ENCODE measurements around the gene MAPKAPK3. TPM values are rescaled to one million over a fixed set of nuclear protein-coding genes. Genes with fewer than 3 reads are reported as not detected.

Gene MAPKAPK3
- total RNA-seq, 4 donors from 2014 or later = 20.8 to 31.3 (median 27.2) TPM

- no peak for DNase-seq (ENCODE audit: extremely low spot score)
- intact Hi-C loops (cut with DNase I) = no loop called here
- Histone ChIP-seq H3K4me1 (peaks cover 17 to 47% (median 26%) of the 10 kb centered on the region in 4 donors), H3K27ac (replicated peaks in 1 of 4) (no peak overlapping the region), H3K4me3 (no peak overlapping the region), H3K9me3 (no peaks in the 10 kb centered on the region), H3K27me3 (no peaks in the 10 kb centered on the region), H3K36me3 (peaks cover 0 to 27% (median 7%) of the 10 kb centered on the region in 4 donors)
- no peak for TF ChIP-seq CTCF (IDR thresholded peaks at IDR 0.05)
- TF ChIP-seq POLR2AphosphoS5 (IDR thresholded peaks at IDR 0.05) = no peak
- no peak for TF ChIP-seq EP300 (IDR thresholded peaks at IDR 0.05)
- TF ChIP-seq POLR2A (IDR thresholded peaks at IDR 0.05; ENCODE audit: low read depth) = no peak
- 91% methylated on average over 3 of the region's 3 CpGs for WGBS
Measured at GRCh38 chr3:50586763-50587070, 30.2 kb upstream of the MAPKAPK3 start.

DNA sequence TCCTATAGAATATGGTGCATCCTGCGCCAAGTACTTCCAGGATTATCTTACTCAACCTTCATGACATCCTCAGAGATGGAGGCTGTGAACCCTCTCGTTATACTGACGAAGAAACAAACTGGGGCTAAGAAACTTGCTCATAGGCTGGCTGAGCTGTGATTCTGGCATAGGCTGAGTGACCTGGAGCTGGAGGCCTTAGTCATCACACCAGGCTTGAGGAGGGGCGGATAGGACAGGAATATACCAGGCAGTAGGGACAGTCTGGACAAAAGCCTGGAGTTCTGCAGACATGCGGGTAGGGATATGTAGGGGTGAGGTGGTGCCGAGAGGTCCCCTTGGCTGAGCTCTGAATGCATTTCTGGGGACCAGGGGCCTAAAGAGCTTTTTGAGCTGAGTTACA is 29.6 kb upstream of the MAPKAPK3 start:
- Histone ChIP-seq H3K4me3 (no peak overlapping the region), H3K9me3 (no peaks in the 10 kb centered on the region), H3K27me3 (no peaks in the 10 kb centered on the region), H3K27ac (replicated peaks in 1 of 4) (no peak overlapping the region), H3K4me1 (peaks cover 24 to 42% (median 31%) of the 10 kb centered on the region in 4 donors), H3K36me3 (peaks cover 0 to 21% (median 4%) of the 10 kb centered on the region in 4 donors)
- intact Hi-C loops (cut with DNase I) = no loop called here
- DNase-seq (ENCODE audit: extremely low spot score) = no peak
- WGBS = 87% methylated on average over 6 of the region's 6 CpGs
- TF ChIP-seq CTCF (IDR thresholded peaks at IDR 0.05) (no peak), EP300 (IDR thresholded peaks at IDR 0.05) (no peak), POLR2AphosphoS5 (IDR thresholded peaks at IDR 0.05) (no peak), POLR2A (IDR thresholded peaks at IDR 0.05; ENCODE audit: low read depth) (no peak)

DNA sequence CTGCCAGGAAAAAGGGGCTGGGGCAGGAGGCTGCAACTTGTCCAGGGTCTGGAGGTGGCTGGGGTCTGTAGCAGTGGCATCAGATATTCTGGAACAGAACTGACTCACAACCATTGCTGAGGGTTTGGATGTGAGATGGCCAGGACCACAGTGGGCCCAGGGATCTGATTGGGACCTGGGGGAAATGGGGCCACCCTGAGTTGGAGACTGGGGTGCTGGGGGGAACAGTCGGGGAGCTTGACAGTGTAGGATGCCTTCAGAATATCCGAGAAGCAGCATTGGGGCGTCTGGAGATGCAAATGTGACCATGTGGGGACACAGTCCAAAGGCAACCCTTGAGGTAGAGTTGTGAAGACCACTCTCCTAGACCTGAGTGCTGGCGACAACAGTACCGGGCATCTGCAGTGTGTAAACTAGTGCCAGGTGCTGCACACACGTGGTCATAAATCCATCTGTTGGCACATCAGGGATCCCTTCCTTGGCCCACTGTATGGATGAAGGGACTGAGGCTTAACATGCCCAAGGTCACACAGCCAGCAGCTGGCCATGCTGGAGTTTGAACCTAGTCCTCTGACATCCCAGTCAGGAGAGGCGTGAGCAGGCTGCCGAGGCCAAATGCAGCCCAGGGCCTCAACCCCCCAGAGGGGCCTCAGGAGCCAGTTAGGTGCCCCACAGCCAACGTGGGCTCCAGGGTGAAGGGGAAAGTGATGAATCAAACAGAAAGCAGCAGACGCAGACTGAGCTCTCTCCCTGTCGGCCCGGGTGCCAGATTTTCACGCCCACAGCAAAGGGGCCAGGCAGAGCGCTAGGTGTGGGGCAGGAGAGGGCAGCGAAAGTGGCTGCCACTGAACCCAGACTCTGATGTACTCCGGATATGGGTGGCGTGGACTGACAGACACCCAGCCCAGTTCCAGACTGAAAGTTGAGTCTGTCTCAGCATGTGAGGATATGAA is 28.9 kb upstream of the MAPKAPK3 start:
- H3K27me3 ChIP-seq = no peaks in the 10 kb centered on the region
- H3K9me3 ChIP-seq = no peaks in the 10 kb centered on the region
- H3K4me3 ChIP-seq = no peak overlapping the region
- peaks cover 0 to 14% (median 1%) of the 10 kb centered on the region in 4 donors for H3K36me3 ChIP-seq
- peaks cover 31 to 43% (median 37%) of the 10 kb centered on the region in 4 donors for H3K4me1 ChIP-seq
- H3K27ac ChIP-seq (replicated peaks in 1 of 4) = no peak overlapping the region
- WGBS = 65% methylated on average over 16 of the region's 17 CpGs
- intact Hi-C loops (cut with DNase I) = no loop called here
- no peak for TF ChIP-seq EP300 (IDR thresholded peaks at IDR 0.05)
- no peak for TF ChIP-seq POLR2AphosphoS5 (IDR thresholded peaks at IDR 0.05)
- TF ChIP-seq CTCF (IDR thresholded peaks at IDR 0.05) = no peak
- no peak for TF ChIP-seq POLR2A (IDR thresholded peaks at IDR 0.05; ENCODE audit: low read depth)
- DNase-seq (ENCODE audit: extremely low spot score) = no peak

- DNase-seq (ENCODE audit: extremely low spot score) = no peak
- Histone ChIP-seq H3K4me1 (peaks cover 27 to 38% (median 31%) of the 10 kb centered on the region in 4 donors), H3K27ac (replicated peaks in 1 of 4) (no peak overlapping the region), H3K27me3 (no peaks in the 10 kb centered on the region), H3K36me3 (peaks cover 0 to 10% (median under 1%) of the 10 kb centered on the region in 4 donors), H3K9me3 (no peaks in the 10 kb centered on the region), H3K4me3 (no peak overlapping the region)
- WGBS = 88% methylated on average over 4 of the region's 4 CpGs
- intact Hi-C loops (cut with DNase I) = no loop called here
- TF ChIP-seq EP300 (IDR thresholded peaks at IDR 0.05) (no peak), POLR2A (IDR thresholded peaks at IDR 0.05; ENCODE audit: low read depth) (no peak), POLR2AphosphoS5 (IDR thresholded peaks at IDR 0.05) (no peak), CTCF (IDR thresholded peaks at IDR 0.05) (no peak)
Measured at GRCh38 chr3:50588759-50589433, 28.1 kb upstream of the MAPKAPK3 start.

Data from esophagus muscularis mucosa (tissue), 4 donors.